HG03196 (cell line): ENCODE results near the gene SLFN13.
"Not testable (repeated sequence)": the region's sequence is repeated elsewhere in the genome, so short reads cannot be mapped to it uniquely, and the experiment has no call there.

ENCODE experiments used
- ATAC-seq: cut with Tn5 transposase; IDR thresholded peaks from one replicate; pipeline ENCODE4 v1.9.1; 2021; ENCODE audit not compliant: unreplicated experiment

Gene SLFN13

GRCh38 chr17:35448214-35448898, at the start of gene SLFN13:
SLFN13 (minus strand) TSS chr17:35448766; CDS start chr17:35445680, 3,086 bp downstream.
- peak; percentile 81 for ATAC-seq

GRCh38 chr17:35496451-35497290, 48.1 kb upstream of the SLFN13 start:
- no peak for ATAC-seq

GRCh38 chr17:35493040-35493439, 44.5 kb upstream of the SLFN13 start:
- no peak for ATAC-seq

- ATAC-seq = no peak
These were observed 42.9 kb upstream of the SLFN13 start for GRCh38 chr17:35491417-35491816.

GRCh38 chr17:35489944-35490343, 41.4 kb upstream of the SLFN13 start:
- no peak for ATAC-seq

- ATAC-seq = no peak
These were observed 40.4 kb upstream of the SLFN13 start for GRCh38 chr17:35488991-35489390.

GRCh38 chr17:35486920-35487732, 38.6 kb upstream of the SLFN13 start:
- ATAC-seq = no peak

- no peak for ATAC-seq
These were observed 30.7 kb upstream of the SLFN13 start for GRCh38 chr17:35479271-35479670.

- ATAC-seq = no peak
These were observed 28.7 kb upstream of the SLFN13 start for GRCh38 chr17:35477248-35477647.

- no peak for ATAC-seq
These were observed 27.8 kb upstream of the SLFN13 start for GRCh38 chr17:35476283-35476820.

GRCh38 chr17:35468475-35468874, 19.9 kb upstream of the SLFN13 start:
- no peak for ATAC-seq

GRCh38 chr17:35467824-35468223, 19.3 kb upstream of the SLFN13 start:
- ATAC-seq = no peak

GRCh38 chr17:35460354-35460851, 11.8 kb upstream of the SLFN13 start:
- ATAC-seq = peak; percentile 84

GRCh38 chr17:35454035-35454434, 5.5 kb upstream of the SLFN13 start:
- not testable (repeated sequence) for ATAC-seq

- ATAC-seq = no peak
These were observed 4.6 kb upstream of the SLFN13 start for GRCh38 chr17:35453171-35453570.

GRCh38 chr17:35449371-35449931, 885 bp upstream of the SLFN13 start:
- ATAC-seq = no peak

GRCh38 chr17:35448899-35449227, 297 bp upstream of the SLFN13 start:
- ATAC-seq = no peak

- no peak for ATAC-seq
These were observed 1.1 kb downstream of the SLFN13 start for GRCh38 chr17:35447499-35447898.

GRCh38 chr17:35438433-35438832, 10.1 kb downstream of the SLFN13 start:
- no peak for ATAC-seq

- ATAC-seq = no peak
These were observed 15.3 kb downstream of the SLFN13 start for GRCh38 chr17:35433075-35433894.
